AML-193 (cell line): Measurements from ENCODE around the gene MAML1.
"Not testable (repeated sequence)": the region's sequence is repeated elsewhere in the genome, so short reads cannot be mapped to it uniquely, and the experiment has no call there.

ENCODE experiments used
- DNase-seq, 2 experiments: peaks; one replicate each; lab custom pipeline; 2025; lab: John Stamatoyannopoulos, UW

MAML1 gene

DNA sequence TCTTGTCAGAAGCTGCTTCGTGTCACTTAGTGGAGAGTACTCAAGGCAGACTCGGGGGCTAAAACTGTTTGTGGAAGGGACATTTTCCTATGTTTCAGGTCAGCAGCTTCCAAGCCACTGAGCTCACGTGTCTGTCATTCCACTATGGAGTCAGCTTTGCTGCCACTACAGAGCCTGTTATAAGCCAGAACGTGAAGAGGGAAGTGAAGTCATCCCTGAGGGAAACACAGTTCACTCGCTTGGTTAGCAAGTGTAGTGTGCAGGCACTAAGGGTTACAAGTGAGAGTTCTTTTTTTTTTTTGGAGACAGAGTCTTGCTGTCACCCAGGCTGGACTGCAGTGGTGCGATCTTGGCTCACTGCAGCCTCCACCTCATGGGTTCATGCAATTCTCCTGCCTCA lies 36.6 kb downstream of the MAML1 start:
- DNase-seq, result no peak

DNA sequence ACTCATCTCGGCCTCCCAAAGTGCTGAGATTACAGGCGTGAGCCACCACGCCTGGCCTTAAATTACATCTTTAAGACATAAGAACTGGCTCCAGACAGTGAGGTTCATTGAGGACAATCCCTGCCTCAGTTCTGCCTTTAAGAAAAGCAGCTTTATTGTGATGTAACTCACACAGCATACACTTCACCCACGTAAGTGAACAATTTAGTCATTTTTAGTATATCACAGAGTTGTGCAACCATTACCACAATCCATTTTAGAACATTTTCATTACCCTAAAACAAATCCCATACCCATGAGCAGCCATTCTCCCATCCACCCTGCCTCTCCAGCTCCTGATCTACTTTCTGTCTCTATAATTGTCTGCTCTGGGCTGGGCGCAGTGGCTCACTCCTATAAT lies 37.2 kb downstream of the MAML1 start:
- DNase-seq, result no peak

DNA sequence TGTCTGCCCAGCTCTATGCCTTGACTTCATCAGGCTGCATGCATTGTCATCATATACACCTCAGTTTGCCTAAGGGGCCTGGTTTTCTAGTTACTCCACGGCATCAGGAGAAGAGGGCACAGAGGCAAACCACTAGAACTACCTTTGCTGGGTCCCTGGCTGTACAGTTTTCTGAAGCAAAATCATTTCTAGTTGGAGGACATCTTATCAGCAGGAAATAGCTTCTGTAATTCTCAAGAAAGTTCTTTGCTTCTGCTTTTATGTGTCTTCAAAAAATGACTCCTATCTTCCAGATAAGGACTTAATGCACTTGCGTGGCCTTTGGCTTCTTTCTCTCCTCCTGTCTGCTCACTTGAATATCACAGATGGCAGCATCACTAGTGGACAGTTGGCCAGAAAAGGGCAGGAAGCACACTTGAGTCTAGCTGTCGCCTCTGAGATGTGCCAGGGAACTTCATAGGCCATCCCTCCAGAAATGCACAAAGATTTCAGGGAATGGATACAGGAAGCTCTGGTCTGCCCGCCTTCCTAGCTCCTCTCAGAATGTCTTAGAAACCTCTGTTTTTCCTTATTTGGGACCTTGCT lies 38.8 kb downstream of the MAML1 start:
- no peak for DNase-seq

DNA sequence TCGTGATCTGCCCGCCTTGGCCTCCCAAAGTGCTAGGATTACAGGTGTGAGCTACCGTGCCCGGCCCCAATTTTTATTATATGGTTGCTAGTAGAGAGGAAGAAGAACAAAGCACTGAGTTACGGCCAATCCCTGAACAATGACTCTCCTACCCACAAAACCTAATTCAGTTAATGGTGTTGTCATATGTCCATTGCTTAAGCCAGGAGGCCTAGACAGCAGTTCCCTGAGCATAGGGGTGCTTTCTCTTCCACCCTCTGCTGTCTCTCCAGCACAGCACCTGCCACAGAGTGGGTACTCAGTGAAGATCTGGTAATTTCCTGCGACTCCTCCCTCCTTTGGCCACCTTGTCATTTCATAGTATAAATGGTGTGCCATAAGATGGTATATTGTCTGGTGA lies 39.7 kb downstream of the MAML1 start:
- peak; percentile 69 to 71 for DNase-seq

DNA sequence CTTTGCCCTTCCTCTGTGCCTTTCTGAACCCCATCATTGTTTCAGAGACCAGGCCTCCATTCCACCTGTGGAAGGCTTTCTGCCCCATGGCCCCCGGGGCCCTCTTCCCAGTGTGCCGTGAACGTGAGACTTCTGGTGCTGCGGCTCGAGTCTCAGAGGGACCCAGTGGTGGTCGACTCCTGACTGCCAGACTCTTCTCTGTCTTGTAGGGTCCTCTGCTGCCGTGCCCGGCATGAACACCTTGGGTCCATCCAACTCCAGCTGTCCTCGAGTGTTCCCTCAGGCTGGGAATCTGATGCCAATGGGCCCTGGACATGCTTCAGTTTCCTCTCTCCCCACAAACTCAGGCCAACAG lies 41.0 kb downstream of the MAML1 start:
- DNase-seq, result no peak

DNA sequence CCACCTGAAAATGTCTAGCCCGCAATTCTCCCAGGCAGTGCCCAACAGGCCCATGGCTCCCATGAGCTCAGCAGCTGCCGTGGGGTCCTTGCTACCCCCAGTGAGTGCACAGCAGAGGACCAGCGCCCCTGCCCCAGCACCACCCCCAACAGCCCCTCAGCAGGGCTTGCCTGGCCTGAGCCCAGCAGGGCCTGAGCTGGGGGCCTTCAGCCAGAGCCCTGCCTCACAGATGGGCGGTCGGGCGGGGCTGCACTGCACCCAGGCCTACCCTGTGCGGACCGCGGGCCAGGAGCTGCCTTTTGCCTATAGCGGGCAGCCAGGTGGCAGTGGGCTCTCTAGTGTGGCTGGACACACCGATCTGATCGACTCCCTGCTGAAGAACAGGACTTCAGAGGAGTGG lies 41.8 kb downstream of the MAML1 start:
- DNase-seq, result no peak

DNA sequence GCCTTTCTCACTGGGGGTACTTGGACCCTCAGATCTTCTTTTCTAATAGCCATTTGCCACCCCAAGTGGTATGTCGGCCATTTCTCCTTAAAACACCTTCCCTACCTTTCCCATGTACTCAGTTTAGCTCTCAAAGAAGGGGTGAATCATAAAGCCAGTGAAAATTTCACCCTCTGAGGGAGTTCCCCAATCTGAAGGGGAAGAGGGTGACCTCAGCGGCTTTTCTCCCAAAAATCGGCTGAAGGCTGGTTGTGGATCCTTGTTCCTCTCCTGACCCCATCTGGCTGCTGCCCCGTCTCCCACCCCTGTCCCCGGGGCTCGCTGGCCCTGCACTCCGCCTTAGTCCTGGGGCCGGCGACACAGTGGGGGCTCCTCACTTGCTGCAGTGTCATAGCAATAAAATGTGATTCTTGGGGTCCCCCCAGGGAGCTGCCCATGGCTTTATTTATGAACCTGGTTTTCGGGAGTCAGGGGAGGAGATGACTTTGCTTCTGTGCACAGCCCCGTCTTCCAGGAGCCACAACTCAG lies 43.9 kb downstream of the MAML1 start:
- no peak for DNase-seq

DNA sequence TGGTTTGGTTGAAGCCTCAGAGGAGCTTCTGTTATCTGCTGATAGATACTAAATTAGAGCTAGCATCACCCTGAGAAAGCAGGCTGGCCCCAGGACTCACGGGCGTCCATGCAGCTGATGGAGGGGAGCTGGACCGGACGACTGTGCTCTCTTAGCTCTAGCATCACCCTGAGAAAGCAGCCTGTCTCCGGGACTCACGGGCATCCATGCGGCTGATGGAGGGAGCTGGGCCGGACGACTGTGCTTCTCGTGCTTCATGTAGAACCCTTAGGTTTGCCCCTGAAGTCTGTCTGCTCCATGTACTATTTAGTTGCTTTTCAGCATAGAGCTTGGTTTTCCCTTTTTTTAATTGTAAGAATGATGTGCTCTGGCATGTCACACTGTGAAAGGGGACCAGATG lies 44.8 kb downstream of the MAML1 start:
- no peak for DNase-seq

DNA sequence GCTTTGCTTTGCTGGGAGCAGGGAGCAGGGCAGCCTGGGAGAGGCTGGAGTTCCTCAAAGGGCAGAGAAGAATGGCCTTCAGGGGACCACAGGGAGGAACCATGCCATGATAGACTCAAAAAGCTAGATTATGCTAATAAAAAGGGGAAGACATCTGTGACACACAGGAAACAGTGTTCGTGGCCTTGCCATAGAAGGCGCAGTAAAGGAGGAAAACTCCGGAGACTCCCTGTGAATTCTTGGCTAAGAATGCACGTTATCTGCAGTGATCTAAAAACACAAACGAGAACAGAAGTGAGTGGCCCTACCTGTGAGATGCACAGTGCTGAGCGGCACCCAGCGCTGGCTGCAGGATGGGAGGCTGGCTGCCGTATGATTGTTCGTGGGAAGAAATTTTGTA lies 45.3 kb downstream of the MAML1 start:
- DNase-seq, result peak; percentile 15 to 42

DNA sequence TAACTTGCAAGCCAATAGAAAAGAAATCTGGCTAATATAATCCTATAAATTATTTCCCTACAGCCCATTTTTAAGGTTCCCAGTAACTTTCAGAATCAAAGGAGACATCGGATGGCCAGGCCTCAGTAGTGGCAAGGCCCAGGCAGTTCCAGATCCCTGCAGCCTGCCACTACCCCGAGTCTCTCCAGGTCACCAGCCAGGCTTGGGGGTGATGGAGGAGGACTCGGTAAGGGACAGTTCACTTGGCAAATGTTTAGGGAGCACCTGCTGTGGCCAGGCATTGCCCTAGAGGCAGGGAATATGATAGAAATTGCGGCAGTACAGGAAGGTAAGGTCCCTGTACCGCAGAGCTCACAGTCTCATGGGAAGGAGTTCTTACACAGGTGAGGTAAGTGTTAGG lies 46.0 kb downstream of the MAML1 start:
- no peak for DNase-seq

DNA sequence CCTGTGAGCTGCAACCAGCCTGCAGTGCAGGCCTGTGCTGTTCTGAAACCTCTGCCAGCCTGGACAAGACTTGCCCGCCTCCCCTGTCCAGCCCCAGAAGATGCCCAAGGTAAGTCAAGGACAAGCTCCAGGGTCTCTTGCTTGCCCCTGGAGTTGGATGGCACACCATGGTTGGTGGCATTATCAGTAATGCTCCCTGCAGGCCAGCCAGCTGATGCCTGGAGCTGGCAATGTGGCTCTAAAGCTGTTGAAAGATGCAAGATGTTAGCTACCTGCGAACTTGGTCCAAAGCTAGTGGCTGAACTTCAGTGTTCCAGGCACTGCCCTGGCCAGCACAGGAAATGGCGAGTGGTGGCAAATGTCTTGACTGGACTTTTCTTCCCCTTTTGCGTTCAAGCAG lies 47.2 kb downstream of the MAML1 start:
- no peak for DNase-seq

DNA sequence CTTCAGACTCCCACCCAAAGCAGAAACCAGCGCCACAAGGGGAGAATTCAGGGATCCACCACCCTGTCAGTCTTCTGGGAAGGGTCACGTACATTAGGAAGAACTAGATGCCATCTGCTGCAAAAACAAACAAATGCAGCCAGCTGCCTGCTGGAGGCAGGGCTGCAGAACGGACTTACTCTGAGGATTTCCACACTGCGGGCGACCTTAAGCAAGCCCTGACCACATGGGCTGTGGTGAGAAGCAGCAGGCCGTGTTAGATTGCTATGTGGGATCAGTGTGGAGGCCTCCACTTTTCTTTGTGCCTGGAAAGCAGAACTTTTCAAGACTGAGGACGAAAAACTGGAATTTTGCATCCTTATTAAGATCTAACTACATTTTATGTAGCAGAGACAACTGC lies 47.7 kb downstream of the MAML1 start:
- DNase-seq, result peak; percentile 69 to 76

DNA sequence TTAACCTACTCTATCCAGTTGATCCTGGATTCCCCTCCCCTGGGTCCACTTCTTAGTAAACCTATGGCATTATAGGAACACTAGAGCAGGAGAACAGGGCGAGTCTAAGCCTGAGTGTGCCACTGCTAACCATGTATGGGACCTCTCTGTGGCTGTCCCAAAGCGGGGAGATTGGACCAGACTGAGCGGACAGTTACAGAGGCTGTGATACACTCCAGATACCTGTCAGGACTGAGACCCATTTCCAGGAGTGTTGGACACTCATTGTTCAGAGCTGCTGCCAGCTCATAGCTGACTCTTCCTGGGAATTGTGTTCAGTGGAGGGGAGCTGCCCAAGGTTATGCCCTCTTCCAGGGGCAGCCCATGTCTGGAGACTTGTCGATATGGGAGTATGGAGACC lies 49.2 kb downstream of the MAML1 start:
- no peak for DNase-seq

DNA sequence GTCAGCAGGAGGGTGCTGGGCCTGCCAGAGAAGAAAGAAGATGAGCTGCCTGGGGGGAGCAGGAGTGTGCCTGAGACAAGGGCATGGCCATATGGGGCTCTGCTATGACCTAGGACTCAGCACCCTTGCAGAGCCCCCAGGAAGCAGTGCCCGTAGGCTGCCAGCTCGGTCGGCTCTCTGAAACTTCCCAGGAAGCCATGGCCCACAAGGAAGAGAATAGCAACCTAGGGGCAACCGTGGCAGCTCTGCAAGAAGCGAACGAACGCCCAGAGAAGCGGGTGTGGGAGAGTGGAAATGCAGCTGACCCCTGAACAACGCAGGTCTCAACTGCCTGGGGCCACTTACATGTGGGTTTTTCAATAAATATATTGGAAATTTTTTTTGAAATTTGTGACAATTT lies 50.5 kb downstream of the MAML1 start:
- no peak for DNase-seq

DNA sequence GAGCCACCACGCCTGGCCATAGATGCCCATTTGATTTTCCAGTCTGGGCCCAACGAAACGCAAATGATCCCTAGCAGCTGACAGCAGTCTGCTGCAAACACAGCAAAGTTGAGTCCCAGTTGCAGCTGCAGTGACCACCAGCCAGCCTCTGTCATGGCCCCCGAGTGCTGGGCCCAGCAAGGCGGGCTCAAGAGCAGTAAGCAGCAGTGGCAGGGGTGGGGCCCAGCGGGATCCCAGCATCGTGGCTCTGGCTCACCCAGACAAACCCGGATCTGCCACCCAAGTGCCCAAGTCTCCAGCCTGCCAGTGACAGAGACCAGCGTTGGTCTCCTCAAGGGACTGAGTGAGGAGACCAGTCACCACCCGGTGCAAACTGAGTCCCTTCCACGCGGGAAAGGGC lies 54.2 kb downstream of the MAML1 start:
- no peak for DNase-seq

DNA sequence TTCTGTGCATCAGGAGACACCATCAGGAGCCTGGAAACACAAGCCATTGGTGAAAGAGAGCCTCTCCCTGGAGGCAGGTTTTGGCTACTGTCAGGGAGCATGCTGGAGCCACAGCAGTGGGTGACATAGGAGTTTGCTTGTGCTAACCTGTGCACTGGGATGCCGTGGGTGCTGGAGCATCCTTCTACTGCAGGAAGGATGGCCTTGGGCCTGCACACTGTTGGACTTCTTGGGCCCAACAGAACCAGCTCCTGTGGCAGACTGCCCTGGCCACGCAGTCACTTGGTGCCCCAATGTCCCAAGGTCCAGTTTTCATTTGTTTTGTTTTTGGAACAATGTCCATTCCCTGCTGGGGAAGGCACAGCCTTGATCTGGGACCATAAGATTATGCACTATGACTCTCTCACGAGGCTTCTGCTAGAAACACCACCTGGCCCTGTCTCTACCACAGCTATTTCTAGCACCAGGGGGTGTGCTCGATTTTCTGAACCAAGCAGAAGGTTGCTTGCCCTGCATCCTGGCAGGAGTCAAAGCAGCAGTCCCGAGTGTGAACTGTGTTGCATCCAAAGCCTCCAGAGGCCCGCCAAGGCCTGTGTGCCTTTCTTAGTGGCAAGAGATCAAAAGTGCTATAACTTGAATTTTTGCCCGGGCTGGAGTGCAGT lies 55.7 kb downstream of the MAML1 start:
- DNase-seq, result no peak

DNA sequence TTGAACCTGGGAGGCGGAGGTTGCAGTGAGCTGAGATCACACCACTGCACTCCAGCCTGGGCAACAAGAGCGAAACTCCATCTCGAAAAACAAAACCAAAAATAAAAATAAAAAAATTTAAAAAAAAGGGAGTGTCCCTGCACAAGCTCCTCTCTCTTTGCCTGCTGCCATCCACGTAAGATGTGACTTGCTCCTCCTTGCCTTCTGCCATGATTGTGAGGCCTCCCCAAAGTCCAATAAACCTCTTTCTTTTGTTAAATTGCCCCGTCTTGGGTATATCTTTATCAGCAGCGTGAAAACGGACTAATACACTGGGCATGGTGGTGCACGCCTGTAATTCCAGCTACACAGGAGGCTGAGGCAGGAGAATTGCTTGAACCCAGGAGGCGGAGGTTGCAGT lies 56.7 kb downstream of the MAML1 start:
- DNase-seq, result not testable (repeated sequence)

DNA sequence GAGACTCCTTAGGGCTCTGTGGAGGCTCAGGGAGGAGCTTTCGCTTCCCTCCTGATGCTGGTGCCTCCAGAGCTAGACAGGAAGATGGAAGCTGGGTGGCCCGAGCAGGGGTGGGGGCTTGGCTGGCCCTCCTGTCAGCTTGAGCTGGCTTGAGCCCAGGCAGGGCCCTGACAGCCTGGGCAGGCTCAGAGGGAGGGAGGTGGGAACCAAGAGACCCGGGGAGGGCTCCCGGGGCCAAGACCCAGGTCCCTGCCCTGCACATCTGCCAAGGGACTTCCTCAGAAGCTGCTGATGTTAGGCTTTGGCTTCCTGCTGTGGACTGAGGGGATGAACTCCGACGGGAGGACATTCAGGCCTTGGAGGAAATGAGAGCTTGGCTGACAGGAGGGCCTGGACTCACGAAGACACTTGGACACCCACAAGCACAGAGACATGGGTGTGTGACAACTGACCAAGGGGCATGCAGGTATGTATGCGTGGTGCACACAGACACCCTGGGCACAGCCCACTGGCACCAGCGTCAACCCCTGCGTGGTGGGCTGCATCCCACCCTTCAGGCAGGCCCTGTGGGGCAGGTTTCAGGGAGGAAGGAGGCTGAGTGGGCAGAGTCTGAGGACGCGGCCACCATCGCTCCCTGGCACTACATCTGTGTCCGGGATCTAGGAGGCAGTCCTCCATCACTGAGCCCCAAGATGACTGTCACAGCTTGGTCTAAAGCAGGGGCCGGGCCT lies 59.4 kb downstream of the MAML1 start:
- no peak for DNase-seq

DNA sequence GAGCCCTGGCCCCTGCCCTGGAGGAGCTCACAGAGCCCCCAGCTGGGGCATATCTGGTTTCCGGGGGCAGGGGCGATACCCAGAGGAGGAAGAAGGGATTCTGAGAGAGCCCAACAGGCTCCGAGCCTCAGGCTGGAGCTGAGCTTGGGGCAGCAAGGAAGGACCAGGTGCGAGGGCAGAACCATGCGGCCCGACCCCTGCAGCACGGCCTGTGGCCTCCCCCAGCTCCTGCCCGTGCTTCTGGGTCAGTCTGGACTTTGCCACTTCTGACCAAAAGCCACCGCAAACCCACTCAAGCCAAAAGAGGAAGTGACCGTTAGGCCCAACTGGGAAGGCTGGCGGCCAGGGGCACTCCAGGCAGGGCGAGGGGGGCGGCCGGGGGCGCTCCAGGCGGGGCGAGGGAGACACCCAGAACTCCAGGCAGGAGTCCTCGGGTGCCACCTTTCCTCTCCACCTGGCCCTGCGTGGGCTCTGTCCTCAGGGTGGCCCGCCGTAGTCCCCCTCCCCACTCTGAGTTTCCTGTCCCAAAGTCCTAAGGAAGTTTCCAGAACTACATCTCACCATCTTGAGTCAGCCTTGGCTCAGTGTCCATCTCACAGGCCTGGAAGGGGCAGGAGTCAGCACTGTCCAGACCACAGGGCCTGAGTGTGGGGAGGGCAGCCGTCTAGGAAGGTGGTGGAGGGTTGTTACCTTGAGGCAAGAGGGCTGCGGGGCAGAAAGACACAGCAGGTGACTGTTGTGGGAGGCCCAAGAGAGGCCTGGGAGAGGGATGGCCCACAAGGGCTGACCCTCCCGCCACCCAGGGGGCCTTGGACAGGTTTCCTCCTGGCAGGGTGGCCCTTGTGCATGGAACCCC lies 60.2 kb downstream of the MAML1 start:
- peak in 1 of 2 experiments; percentile 29 for DNase-seq

DNA sequence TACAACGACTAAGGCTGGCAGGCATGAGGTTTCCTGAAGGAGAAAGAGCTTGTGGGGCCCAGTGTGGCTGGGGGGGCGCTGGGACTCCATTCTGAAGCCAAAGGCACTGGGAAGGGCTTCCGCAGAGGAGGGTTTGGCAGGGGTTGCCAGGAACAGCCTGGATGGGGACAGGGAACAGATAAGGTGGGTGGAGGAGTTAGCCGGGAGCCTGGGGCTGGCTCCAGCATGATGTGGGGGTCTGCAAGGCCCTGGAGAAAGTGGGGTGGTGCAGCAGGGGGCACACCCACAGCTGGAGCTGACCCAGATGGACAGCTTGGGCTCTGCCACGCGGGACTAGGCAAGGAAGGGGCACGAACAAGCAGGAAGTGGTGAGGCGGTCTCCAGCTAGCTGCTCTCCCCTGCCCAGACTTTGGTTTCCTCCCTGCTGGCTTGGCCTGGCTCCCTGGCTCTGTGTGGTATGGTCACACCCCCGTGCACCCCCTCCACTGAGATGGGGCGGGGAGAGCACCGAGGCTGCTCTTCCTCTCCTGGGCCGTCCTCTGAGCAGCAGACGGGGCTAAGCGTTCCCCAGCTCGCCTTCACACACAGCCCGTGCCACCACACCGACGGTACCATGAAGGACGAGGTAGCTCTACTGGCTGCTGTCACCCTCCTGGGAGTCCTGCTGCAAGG lies 61.0 kb downstream of the MAML1 start, which contains the start of gene LTC4S:
LTC4S (plus strand) TSS at position 519 of the 672 bp plus-strand sequence; CDS start at position 614, 95 bp downstream.
- DNase-seq, result peak; percentile 88 to 89

DNA sequence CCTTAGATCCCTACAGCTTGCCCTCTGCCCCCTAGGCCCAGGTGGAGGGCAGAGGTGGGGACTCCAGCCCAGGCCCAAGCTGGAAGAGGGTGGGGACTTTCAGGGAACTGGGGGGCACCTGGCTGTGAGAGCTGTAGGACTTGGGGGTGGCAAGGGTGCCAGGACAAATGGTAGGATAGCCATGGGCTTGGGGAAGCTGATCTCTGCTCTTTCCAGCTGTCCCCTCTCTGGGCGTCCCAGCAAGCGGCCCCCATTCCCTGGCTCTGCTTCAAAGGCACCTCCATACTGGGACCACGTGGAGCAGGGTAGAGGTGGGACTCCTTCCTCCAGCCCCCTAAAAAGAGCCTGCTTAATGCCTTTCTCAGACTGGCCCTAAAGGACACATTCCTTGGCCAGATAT lies 61.5 kb downstream of the MAML1 start:
- no peak for DNase-seq

DNA sequence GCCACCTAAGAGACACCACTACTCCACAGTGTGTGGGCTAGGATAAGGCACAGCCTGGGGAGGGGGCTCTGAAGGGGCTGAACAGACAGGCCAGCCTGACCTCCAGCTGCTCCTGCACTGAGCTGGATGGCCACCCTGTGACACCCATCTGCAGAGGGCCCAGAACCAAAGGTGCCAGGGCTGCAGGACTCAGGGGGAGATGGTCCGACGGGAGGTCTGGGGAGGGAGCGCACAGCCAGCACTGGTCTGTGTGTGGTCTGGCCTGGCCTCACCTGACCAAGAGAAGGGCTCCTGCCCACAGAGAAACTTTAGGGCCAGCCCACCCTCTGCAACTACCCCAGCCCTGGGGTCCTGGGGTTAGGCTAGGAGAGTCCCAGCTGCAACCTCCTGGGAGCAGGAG lies 62.0 kb downstream of the MAML1 start:
- no peak for DNase-seq
